Measurements from ENCODE around the gene RNF19B.

The RNF19B gene

DNA sequence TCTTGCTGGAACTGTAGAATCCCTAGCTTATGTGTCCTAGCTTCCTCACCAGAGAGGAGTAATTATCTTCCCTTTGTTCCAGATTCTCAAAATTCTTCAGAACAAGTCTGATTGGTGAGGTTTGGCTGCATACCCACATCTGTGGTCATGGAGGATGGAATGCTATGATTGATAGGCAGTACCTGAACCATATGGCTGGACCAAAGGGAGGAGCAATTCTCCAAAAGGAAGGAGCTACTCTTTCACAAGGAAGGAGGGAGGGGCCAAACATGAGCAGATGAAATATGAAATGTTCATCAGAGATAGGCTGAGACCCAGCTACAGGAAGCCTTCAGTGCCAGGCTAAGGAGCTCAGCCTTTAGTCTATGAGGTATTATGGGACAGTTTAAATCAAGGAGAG lies 5.0 kb upstream of the RNF19B start:
- DNase-seq (ENCODE audit: low read depth in 2 of 3, low spot score in 2 of 3): no peak

GRCh38 chr1:32967888-32968568 lies 3.4 kb upstream of the RNF19B start:
- DNase-seq (ENCODE audit: low read depth in 2 of 3, low spot score in 2 of 3): no peak

- no peak for DNase-seq (ENCODE audit: low read depth in 2 of 3, low spot score in 2 of 3)
Measured at GRCh38 chr1:32966900-32967299, 2.3 kb upstream of the RNF19B start.

DNA sequence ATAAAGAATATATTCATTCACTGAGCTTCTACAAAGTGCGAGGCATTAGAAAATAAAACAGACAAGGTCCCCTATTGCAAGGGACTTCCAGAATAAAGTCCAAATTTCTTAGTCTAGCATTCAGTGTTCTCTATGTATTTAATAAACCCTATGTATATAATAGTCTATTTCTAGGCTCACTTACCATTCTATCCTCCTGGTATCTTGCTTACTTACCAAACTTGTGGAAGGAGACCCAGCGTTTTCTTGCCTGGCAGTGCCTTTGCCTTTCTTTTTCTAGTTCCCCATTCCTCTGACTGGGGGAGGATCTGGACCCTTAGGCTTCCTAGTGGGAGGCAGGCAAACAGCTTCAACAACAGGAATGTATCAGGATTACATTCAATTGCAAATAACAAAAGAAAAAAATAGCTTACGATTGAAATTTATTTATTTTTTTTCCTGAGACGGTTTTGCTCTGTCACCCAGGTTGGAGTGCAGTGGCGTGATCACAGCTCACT lies 690 bp upstream of the RNF19B start:
- no peak for DNase-seq (ENCODE audit: low read depth in 2 of 3, low spot score in 2 of 3)

GRCh38 chr1:32963746-32964460 lies 706 bp downstream of the RNF19B start:
- peak in 2 of 3 experiments; percentile 39 to 47 for DNase-seq (ENCODE audit: low read depth in 2 of 3, low spot score in 2 of 3)

GRCh38 chr1:32962248-32962896 lies 2.2 kb downstream of the RNF19B start:
- no peak for DNase-seq (ENCODE audit: low read depth in 2 of 3, low spot score in 2 of 3)

DNA sequence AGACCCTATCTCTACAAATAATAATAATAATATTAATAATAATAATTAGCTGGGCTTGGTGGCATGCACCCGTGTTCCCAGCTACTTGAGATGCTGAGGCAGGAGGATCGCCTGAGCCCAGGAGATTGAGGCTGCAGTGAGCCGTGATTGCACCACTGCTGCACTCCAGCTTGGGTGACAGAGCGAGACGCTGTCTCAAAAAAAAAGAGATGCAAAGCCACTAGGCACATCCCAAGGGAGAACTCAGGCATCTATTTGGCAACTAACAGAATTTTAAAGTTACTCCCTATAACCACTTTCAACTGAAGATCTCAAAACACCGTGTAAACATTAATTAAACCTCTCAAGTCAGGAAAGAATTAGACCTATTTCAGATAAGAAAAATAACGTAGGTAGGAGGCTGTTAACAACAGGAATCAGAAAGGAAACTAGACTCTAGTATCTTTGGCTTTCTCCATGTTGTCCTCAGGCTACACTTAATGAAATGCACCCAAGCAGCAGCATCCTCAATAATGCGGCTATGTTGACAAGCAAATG lies 3.7 kb downstream of the RNF19B start:
- DNase-seq (ENCODE audit: low read depth in 2 of 3, low spot score in 2 of 3): no peak

DNA sequence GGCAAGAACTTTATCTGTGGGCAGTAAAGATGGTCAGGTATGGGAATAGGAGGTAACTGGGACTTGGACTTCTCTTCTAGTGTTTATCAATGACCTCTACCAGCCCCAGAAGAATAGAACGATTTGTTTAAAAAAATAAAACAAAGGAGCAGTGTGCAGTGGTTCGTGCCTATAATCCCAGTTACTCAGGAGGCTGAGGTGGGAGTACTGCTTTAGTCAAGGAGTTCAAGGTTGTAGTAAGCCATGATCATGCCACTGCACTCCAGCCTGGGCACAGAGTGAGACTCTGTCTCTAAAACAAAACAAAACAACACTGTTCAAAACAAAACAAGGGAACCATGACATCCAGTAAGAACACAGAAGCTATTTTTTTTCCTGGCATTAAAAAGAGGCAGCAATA lies 4.3 kb downstream of the RNF19B start:
- no peak for DNase-seq (ENCODE audit: low read depth in 2 of 3, low spot score in 2 of 3)

GRCh38 chr1:32958827-32959226 lies 5.8 kb downstream of the RNF19B start:
- DNase-seq (ENCODE audit: low read depth in 2 of 3, low spot score in 2 of 3): no peak

DNA sequence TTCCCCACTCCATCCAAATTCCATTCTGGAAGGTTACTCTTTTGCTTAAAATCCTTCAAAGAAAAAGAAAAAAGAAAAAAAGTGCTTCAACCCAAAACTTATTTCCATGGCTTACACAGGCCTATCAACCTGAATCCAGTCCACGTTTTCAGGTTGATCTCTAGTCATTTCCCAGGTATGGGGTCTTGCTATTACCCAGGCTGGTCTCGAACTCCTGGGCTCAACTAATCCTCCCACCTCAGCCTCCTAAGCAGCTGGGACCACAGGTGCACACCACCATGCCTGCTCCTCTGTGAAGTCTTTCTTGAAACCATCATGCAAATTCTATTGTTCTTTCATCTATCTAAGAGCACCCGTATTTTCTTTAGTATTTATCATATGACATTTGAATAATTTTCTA lies 7.6 kb downstream of the RNF19B start:
- DNase-seq (ENCODE audit: low read depth in 2 of 3, low spot score in 2 of 3): no peak

GRCh38 chr1:32954168-32954567 lies 10.4 kb downstream of the RNF19B start:
- no peak for DNase-seq (ENCODE audit: low read depth in 2 of 3, low spot score in 2 of 3)

- DNase-seq (ENCODE audit: low read depth in 2 of 3, low spot score in 2 of 3): no peak
Measured at GRCh38 chr1:32953495-32953894, 11.1 kb downstream of the RNF19B start.

DNA sequence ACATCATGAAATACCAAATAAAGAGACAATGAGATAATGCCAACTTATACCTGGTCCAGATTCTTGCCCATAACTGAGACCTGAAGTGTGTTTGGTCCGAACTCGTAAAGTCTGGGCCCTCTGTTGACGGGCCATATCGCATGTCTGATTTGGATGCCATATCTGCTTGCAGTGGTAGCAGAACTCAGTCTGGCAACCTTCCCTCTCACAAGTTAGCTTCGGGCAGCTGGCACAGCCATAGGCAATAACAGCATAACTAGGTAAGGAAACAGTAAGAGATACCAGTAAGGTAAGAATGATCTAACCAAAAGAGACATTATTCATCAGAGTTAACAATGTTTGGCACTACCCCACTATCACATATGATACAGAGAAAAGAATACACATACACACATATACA lies 15.1 kb downstream of the RNF19B start:
- no peak for DNase-seq (ENCODE audit: low read depth in 2 of 3, low spot score in 2 of 3)

- no peak for DNase-seq (ENCODE audit: low read depth in 2 of 3, low spot score in 2 of 3)
Measured at GRCh38 chr1:32948905-32949304, 15.7 kb downstream of the RNF19B start.

GRCh38 chr1:32948390-32948722 lies 16.3 kb downstream of the RNF19B start:
- DNase-seq (ENCODE audit: low read depth in 2 of 3, low spot score in 2 of 3): no peak

GRCh38 chr1:32947669-32948389 lies 16.8 kb downstream of the RNF19B start:
- no peak for DNase-seq (ENCODE audit: low read depth in 2 of 3, low spot score in 2 of 3)

GRCh38 chr1:32946413-32946812 lies 18.2 kb downstream of the RNF19B start:
- no peak for DNase-seq (ENCODE audit: low read depth in 2 of 3, low spot score in 2 of 3)

GRCh38 chr1:32944180-32944579 lies 20.4 kb downstream of the RNF19B start:
- no peak for DNase-seq (ENCODE audit: low read depth in 2 of 3, low spot score in 2 of 3)

- no peak for DNase-seq (ENCODE audit: low read depth in 2 of 3, low spot score in 2 of 3)
Measured at GRCh38 chr1:32939655-32940371, 24.8 kb downstream of the RNF19B start.

GRCh38 chr1:32937061-32937460 lies 27.5 kb downstream of the RNF19B start:
- no peak for DNase-seq (ENCODE audit: low read depth in 2 of 3, low spot score in 2 of 3)

DNA sequence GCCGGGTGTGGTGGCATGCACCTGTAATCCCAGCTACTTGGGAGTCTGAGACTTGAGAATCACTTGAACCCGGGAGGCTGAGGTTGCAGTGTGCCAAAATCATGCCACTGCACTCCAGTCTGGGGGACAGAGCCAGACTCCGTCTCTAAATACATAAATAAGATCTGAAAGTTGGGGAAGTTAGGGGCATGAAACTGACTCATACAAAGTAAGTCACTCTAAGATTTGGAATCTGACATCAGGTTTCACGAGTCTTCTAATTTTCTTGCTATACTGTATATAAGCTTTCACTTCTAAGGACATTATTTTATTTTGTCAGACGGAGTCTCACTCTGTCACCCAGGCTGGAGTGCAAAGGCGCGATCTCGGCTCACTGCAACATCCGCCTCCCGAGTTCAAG lies 30.1 kb downstream of the RNF19B start:
- no peak for DNase-seq (ENCODE audit: low read depth in 2 of 3, low spot score in 2 of 3)

All from activated CD8-positive, alpha-beta memory T cell treated with anti-CD3 and anti-CD28 coated beads for 48 hours (primary cell).